Measurements from ENCODE around the gene CADPS2. TPM values are rescaled to one million over a fixed set of nuclear protein-coding genes. Genes with fewer than 3 reads are reported as not detected.

CADPS2 gene
- total RNA-seq, 1 donor from 2014 or later: 27.8 TPM

GRCh38 chr7:122858320-122858719 is 27.9 kb downstream of the CADPS2 start:
- Mint-ChIP-seq H3K4me3 (ENCODE audit: unreplicated experiment) (no peak overlapping the region), H3K36me3 (ENCODE audit: low read depth, unreplicated experiment) (peaks cover 8% of the 10 kb centered on the region), H3K9me3 (ENCODE audit: unreplicated experiment) (no peaks in the 10 kb centered on the region), H3K27ac (ENCODE audit: unreplicated experiment) (no peak overlapping the region), H3K4me1 (ENCODE audit: unreplicated experiment) (peaks cover 5% of the 10 kb centered on the region), H3K27me3 (ENCODE audit: unreplicated experiment) (peaks cover 4% of the 10 kb centered on the region)
- no peak for TF ChIP-seq CTCF (IDR thresholded peaks at IDR 0.05; ENCODE audit: unreplicated experiment)
- DNase-seq (ENCODE audit: low spot score): no peak

GRCh38 chr7:122850528-122850927 is 35.7 kb downstream of the CADPS2 start:
- Mint-ChIP-seq H3K4me1 (ENCODE audit: unreplicated experiment) (peaks cover 19% of the 10 kb centered on the region), H3K4me3 (ENCODE audit: unreplicated experiment) (no peak overlapping the region), H3K27me3 (ENCODE audit: unreplicated experiment) (peaks cover 4% of the 10 kb centered on the region), H3K27ac (ENCODE audit: unreplicated experiment) (no peak overlapping the region), H3K9me3 (ENCODE audit: unreplicated experiment) (no peaks in the 10 kb centered on the region), H3K36me3 (ENCODE audit: low read depth, unreplicated experiment) (peaks cover 17% of the 10 kb centered on the region)
- no peak for TF ChIP-seq CTCF (IDR thresholded peaks at IDR 0.05; ENCODE audit: unreplicated experiment)
- no peak for DNase-seq (ENCODE audit: low spot score)

GRCh38 chr7:122849957-122850328 is 36.3 kb downstream of the CADPS2 start:
- Mint-ChIP-seq H3K9me3 (ENCODE audit: unreplicated experiment) (no peaks in the 10 kb centered on the region), H3K27me3 (ENCODE audit: unreplicated experiment) (peaks cover 4% of the 10 kb centered on the region), H3K4me3 (ENCODE audit: unreplicated experiment) (no peak overlapping the region), H3K4me1 (ENCODE audit: unreplicated experiment) (peaks cover 19% of the 10 kb centered on the region), H3K27ac (ENCODE audit: unreplicated experiment) (no peak overlapping the region), H3K36me3 (ENCODE audit: low read depth, unreplicated experiment) (peaks cover 17% of the 10 kb centered on the region)
- no peak for DNase-seq (ENCODE audit: low spot score)
- no peak for TF ChIP-seq CTCF (IDR thresholded peaks at IDR 0.05; ENCODE audit: unreplicated experiment)

GRCh38 chr7:122849322-122849956 is 36.8 kb downstream of the CADPS2 start:
- Mint-ChIP-seq H3K4me3 (ENCODE audit: unreplicated experiment) (no peak overlapping the region), H3K36me3 (ENCODE audit: low read depth, unreplicated experiment) (peaks cover 17% of the 10 kb centered on the region), H3K9me3 (ENCODE audit: unreplicated experiment) (no peaks in the 10 kb centered on the region), H3K27me3 (ENCODE audit: unreplicated experiment) (peaks cover 4% of the 10 kb centered on the region), H3K4me1 (ENCODE audit: unreplicated experiment) (peaks cover 24% of the 10 kb centered on the region), H3K27ac (ENCODE audit: unreplicated experiment) (no peak overlapping the region)
- TF ChIP-seq CTCF (IDR thresholded peaks at IDR 0.05; ENCODE audit: unreplicated experiment): no peak
- no peak for DNase-seq (ENCODE audit: low spot score)

- Mint-ChIP-seq H3K36me3 (ENCODE audit: low read depth, unreplicated experiment) (peaks cover 17% of the 10 kb centered on the region), H3K27me3 (ENCODE audit: unreplicated experiment) (peaks cover 3% of the 10 kb centered on the region), H3K4me1 (ENCODE audit: unreplicated experiment) (peaks cover 37% of the 10 kb centered on the region), H3K4me3 (ENCODE audit: unreplicated experiment) (no peak overlapping the region), H3K9me3 (ENCODE audit: unreplicated experiment) (no peaks in the 10 kb centered on the region), H3K27ac (ENCODE audit: unreplicated experiment) (peak overlapping the region; percentile 26)
- TF ChIP-seq CTCF (IDR thresholded peaks at IDR 0.05; ENCODE audit: unreplicated experiment): no peak
- DNase-seq (ENCODE audit: low spot score): no peak
Observed at GRCh38 chr7:122847871-122848473, 38.3 kb downstream of the CADPS2 start.
